ENCODE data around the gene FLNC. TPM values are rescaled to one million over a fixed set of nuclear protein-coding genes. Genes with fewer than 3 reads are reported as not detected.
A peak's percentile ranks its signal among the peaks of the same experiment; 100 is the strongest.

FLNC gene
- total RNA-seq, 1 experiment from 2014 or later: 8.0 TPM

GRCh38 chr7:128872394-128872824, 42.2 kb downstream of the FLNC start:
- Mint-ChIP-seq H3K4me1 (peaks cover 17% of the 10 kb centered on the region), H3K4me3 (no peak overlapping the region), H3K36me3 (no peaks in the 10 kb centered on the region), H3K27me3 (ENCODE audit: low read depth) (peaks cover 41% of the 10 kb centered on the region), H3K9me3 (no peaks in the 10 kb centered on the region), H3K27ac (no peak overlapping the region)
- CTCF ChIA-PET: interaction anchor here (0.8 to 2.4 kb wide), 3 partner anchors 10 to 40 kb away, joined by 3 to 8 read pairs (median 4); partner anchors contain the start of gene ATP6V1F
- ATAC-seq (peak; percentile 67), DNase-seq (ENCODE audit: low spot score) (peak; percentile 72)
- TF ChIP-seq, protein P1, sequence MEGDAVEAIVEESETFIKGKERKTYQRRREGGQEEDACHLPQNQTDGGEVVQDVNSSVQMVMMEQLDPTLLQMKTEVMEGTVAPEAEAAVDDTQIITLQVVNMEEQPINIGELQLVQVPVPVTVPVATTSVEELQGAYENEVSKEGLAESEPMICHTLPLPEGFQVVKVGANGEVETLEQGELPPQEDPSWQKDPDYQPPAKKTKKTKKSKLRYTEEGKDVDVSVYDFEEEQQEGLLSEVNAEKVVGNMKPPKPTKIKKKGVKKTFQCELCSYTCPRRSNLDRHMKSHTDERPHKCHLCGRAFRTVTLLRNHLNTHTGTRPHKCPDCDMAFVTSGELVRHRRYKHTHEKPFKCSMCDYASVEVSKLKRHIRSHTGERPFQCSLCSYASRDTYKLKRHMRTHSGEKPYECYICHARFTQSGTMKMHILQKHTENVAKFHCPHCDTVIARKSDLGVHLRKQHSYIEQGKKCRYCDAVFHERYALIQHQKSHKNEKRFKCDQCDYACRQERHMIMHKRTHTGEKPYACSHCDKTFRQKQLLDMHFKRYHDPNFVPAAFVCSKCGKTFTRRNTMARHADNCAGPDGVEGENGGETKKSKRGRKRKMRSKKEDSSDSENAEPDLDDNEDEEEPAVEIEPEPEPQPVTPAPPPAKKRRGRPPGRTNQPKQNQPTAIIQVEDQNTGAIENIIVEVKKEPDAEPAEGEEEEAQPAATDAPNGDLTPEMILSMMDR (IDR thresholded peaks at IDR 0.05): peak; percentile 29; the same call in 1 of the 2 replicates
- TF ChIP-seq PRRX2 (CRISPR knock-in tag; IDR thresholded peaks at IDR 0.05): no peak
- POLR2A ChIA-PET: no interaction called here

DNA sequence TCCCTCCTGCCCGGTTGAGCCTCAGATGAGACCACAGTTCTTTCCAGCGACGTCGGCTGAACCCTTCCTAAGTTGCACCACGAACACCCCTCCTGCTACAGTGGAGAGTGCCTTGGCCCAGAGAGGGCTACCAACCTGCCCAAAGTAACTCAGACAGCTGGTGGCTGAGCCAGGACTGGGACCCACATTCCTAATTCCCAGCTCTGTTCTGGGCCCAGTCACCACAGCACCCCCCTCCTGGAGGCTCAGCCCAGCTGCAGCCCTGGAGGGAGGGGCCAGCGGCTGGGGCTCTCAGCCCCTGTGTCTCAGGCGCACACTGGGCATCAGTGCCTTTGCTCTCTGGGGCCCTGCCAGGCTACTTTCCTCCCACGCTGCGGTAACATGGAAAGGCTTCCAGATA, 43.0 kb downstream of the FLNC start:
- Mint-ChIP-seq H3K36me3 (no peaks in the 10 kb centered on the region), H3K27ac (no peak overlapping the region), H3K27me3 (ENCODE audit: low read depth) (peaks cover 33% of the 10 kb centered on the region), H3K4me3 (no peak overlapping the region), H3K9me3 (no peaks in the 10 kb centered on the region), H3K4me1 (peaks cover 10% of the 10 kb centered on the region)
- ChIA-PET POLR2A (no interaction called here), CTCF (interaction anchor here (0.8 to 2.4 kb wide), 7 partner anchors 9 to 79 kb away, joined by 3 to 10 read pairs (median 5); partner anchors contain the start of gene ATP6V1F)
- DNase-seq (ENCODE audit: low spot score) (no peak), ATAC-seq (no peak)
- TF ChIP-seq ZNF512 (CRISPR knock-in tag; IDR thresholded peaks at IDR 0.05; ENCODE audit: borderline replicate concordance) (no peak), TCF7 (CRISPR knock-in tag; IDR thresholded peaks at IDR 0.05; ENCODE audit: low read depth) (no peak), MYBL2 (CRISPR knock-in tag; IDR thresholded peaks at IDR 0.05) (no peak), RORB (CRISPR knock-in tag; IDR thresholded peaks at IDR 0.05) (no peak), JAZF1 (CRISPR knock-in tag; IDR thresholded peaks at IDR 0.05) (no peak), ZNF138 (CRISPR knock-in tag; conservative IDR thresholded peaks at IDR 0.05) (no peak), ZNF232 (CRISPR knock-in tag; IDR thresholded peaks at IDR 0.05) (no peak), FOXJ3 (CRISPR knock-in tag; IDR thresholded peaks at IDR 0.05; ENCODE audit: borderline replicate concordance) (no peak), OVOL2 (CRISPR knock-in tag; IDR thresholded peaks at IDR 0.05; ENCODE audit: borderline replicate concordance) (no peak), PREB (CRISPR knock-in tag; IDR thresholded peaks at IDR 0.05; ENCODE audit: borderline replicate concordance) (no peak), NR3C1 (CRISPR knock-in tag; conservative IDR thresholded peaks at IDR 0.05; ENCODE audit: low read depth) (no peak), MXD4 (CRISPR knock-in tag; IDR thresholded peaks at IDR 0.05; ENCODE audit: borderline replicate concordance) (no peak), CREM (CRISPR knock-in tag; IDR thresholded peaks at IDR 0.05) (no peak), ETV6 (CRISPR knock-in tag; IDR thresholded peaks at IDR 0.05) (no peak)
- TF ChIP-seq, protein P2, sequence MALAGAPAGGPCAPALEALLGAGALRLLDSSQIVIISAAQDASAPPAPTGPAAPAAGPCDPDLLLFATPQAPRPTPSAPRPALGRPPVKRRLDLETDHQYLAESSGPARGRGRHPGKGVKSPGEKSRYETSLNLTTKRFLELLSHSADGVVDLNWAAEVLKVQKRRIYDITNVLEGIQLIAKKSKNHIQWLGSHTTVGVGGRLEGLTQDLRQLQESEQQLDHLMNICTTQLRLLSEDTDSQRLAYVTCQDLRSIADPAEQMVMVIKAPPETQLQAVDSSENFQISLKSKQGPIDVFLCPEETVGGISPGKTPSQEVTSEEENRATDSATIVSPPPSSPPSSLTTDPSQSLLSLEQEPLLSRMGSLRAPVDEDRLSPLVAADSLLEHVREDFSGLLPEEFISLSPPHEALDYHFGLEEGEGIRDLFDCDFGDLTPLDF (CRISPR knock-in tag; IDR thresholded peaks at IDR 0.05): no peak

Measured in WTC11 (cell line).